Vagina (tissue), 2 donors: ENCODE data around the gene NCEH1.

Experiments used
- POLR2A ChIP-seq, 2 donors: fragments of 450-650 bp; IDR thresholded peaks; one replicate each; pipeline ENCODE4 v1.6.1; 2017; ENCODE audit warnings: antibody characterized with exemption in 2 of 2, mild to moderate bottlenecking in 2 of 2, moderate library complexity in 2 of 2
- POLR2AphosphoS5 ChIP-seq, 2 donors: sonication (generic); formaldehyde crosslinking; IDR thresholded peaks; one replicate each; pipeline ENCODE4 v1.9.0; 2017; ENCODE audit warnings: antibody characterized with exemption in 2 of 2, mild to moderate bottlenecking in 2 of 2, low read depth in 1 of 2; ENCODE audit not compliant: insufficient read depth in 1 of 2
- TF ChIP-seq, protein P1 (sequence below), 3 experiments: fragments of 450-650 bp in 2 of 3; fragments of 200-600 bp in 1 of 3; sonication (generic) in 1 of 3; IDR thresholded peaks; one replicate each; pipeline ENCODE4 v1.5.1; 2017 to 2019; ENCODE audit warnings: antibody characterized with exemption in 3 of 3, mild to moderate bottlenecking in 2 of 3, moderate library complexity in 2 of 3

DNA sequence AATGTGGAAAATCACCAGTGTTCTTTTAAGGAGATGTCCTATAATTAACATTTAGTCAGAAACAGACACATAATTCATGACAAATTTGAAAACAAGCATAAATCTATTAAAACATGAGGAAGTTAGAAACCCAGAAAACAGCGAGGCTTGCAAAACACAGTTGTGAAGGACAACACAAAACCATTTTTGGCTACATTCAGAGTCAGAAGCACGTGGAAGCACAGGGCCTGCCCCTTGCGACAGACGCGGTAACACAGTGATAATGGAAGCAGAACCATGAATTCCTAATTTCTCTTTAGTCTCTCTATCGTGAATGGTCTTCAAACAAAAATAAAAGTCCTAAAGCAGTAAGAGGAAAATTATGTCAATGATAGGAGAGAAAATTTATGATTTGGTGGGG is 12.2 kb downstream of the NCEH1 start:
- TF ChIP-seq, protein P1, sequence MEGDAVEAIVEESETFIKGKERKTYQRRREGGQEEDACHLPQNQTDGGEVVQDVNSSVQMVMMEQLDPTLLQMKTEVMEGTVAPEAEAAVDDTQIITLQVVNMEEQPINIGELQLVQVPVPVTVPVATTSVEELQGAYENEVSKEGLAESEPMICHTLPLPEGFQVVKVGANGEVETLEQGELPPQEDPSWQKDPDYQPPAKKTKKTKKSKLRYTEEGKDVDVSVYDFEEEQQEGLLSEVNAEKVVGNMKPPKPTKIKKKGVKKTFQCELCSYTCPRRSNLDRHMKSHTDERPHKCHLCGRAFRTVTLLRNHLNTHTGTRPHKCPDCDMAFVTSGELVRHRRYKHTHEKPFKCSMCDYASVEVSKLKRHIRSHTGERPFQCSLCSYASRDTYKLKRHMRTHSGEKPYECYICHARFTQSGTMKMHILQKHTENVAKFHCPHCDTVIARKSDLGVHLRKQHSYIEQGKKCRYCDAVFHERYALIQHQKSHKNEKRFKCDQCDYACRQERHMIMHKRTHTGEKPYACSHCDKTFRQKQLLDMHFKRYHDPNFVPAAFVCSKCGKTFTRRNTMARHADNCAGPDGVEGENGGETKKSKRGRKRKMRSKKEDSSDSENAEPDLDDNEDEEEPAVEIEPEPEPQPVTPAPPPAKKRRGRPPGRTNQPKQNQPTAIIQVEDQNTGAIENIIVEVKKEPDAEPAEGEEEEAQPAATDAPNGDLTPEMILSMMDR (IDR thresholded peaks at IDR 0.05), result no peak
- TF ChIP-seq POLR2A (IDR thresholded peaks at IDR 0.05) (no peak), POLR2AphosphoS5 (IDR thresholded peaks at IDR 0.05; ENCODE audit: insufficient read depth in 1 of 2, low read depth in 1 of 2) (no peak)
